NB4 (cell line): ENCODE measurements around the gene AIG1.

Experiments used
- MYC ChIP-seq: IDR thresholded peaks from 2 replicates; pipeline ENCODE4 v1.6.1; 2011; ENCODE audit warnings: low read depth, low read length
- POLR2A ChIP-seq: IDR thresholded peaks from 2 replicates; pipeline ENCODE4 v1.6.1; 2011; ENCODE audit warnings: mild to moderate bottlenecking; ENCODE audit not compliant: insufficient read length; ENCODE audit errors: extremely low read depth
- TF ChIP-seq, protein P1 (sequence below): IDR thresholded peaks from one replicate; pipeline ENCODE4 v1.5.1; 2012; ENCODE audit warnings: low read depth, low read length
- TF ChIP-seq, protein P2 (sequence below): IDR thresholded peaks from 2 replicates; pipeline ENCODE4 v1.6.1; 2011; ENCODE audit warnings: low read depth, low read length

DNA sequence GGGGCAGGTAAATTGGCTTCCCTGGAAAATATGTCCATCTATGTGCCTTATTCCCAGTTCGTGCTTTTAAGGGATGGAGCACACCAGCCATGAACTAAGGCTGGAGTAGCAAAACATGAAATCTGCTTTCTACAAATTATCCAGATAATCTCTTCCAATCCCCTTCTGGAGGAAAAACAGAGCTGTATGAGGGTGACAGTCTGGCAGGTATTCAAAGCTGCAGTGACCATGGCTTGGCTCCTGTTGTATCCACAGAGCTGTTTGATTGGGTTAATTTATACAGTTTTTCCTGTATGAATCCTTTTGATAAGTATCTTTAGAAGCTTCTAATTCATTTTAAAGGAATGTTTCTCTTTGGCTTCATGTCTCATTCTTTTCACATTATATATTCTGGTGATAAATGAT is 144.4 kb downstream of the AIG1 start:
- TF ChIP-seq POLR2A: no peak
- TF ChIP-seq, protein P1, sequence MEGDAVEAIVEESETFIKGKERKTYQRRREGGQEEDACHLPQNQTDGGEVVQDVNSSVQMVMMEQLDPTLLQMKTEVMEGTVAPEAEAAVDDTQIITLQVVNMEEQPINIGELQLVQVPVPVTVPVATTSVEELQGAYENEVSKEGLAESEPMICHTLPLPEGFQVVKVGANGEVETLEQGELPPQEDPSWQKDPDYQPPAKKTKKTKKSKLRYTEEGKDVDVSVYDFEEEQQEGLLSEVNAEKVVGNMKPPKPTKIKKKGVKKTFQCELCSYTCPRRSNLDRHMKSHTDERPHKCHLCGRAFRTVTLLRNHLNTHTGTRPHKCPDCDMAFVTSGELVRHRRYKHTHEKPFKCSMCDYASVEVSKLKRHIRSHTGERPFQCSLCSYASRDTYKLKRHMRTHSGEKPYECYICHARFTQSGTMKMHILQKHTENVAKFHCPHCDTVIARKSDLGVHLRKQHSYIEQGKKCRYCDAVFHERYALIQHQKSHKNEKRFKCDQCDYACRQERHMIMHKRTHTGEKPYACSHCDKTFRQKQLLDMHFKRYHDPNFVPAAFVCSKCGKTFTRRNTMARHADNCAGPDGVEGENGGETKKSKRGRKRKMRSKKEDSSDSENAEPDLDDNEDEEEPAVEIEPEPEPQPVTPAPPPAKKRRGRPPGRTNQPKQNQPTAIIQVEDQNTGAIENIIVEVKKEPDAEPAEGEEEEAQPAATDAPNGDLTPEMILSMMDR: no peak
- TF ChIP-seq, protein P2, sequence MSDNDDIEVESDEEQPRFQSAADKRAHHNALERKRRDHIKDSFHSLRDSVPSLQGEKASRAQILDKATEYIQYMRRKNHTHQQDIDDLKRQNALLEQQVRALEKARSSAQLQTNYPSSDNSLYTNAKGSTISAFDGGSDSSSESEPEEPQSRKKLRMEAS: no peak
- TF ChIP-seq MYC: no peak
